IPS-18a (cell line): ENCODE measurements around the gene ARSJ.
"Not testable (repeated sequence)": the region's sequence is repeated elsewhere in the genome, so short reads cannot be mapped to it uniquely, and the experiment has no call there.

Experiments
- H3K27ac ChIP-seq: one replicate; pipeline ENCODE4 v1.5.1; 2013; ENCODE audit warnings: low read length
- H3K27me3 ChIP-seq: one replicate; pipeline ENCODE4 v1.6.1; 2013; ENCODE audit warnings: mild to moderate bottlenecking, low read length; ENCODE audit not compliant: control insufficient read depth, insufficient read depth
- H3K36me3 ChIP-seq: one replicate; pipeline ENCODE4 v1.6.1; 2013; ENCODE audit warnings: low read depth, low read length; ENCODE audit not compliant: control insufficient read depth
- H3K4me1 ChIP-seq: one replicate; pipeline ENCODE4 v1.6.1; 2013; ENCODE audit warnings: low read depth, low read length; ENCODE audit not compliant: control insufficient read depth
- H3K4me3 ChIP-seq: one replicate; pipeline ENCODE4 v1.5.1; 2013; ENCODE audit warnings: low read length
- H3K9ac ChIP-seq: one replicate; pipeline ENCODE4 v1.6.1; 2013; ENCODE audit warnings: mild to moderate bottlenecking, low read length, moderate library complexity
- H3K9me3 ChIP-seq: one replicate; pipeline ENCODE4 v1.6.1; 2013; ENCODE audit warnings: low read depth, low read length; ENCODE audit not compliant: control insufficient read depth

Gene ARSJ

DNA sequence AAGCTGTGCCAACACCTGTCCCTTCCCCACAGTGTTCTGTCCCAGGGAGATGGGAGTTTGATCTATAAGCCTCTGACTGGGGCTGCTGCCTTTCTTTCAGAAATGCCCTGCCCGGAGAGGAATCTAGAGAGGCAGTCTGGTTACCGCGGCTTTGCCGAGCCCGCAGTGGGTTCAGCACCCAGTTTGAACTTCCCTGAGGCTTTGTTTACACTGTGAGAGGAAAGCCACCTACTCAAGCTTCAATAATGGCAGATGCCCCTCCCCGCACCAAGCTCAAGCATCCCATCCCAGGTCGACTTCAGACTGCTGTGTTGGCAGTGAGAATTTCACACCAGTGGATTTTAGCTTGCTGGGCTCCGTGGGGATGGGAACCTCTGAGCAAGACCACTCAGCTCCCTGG, 33.3 kb upstream of the ARSJ start:
- no peak overlapping the region for H3K4me3 ChIP-seq

DNA sequence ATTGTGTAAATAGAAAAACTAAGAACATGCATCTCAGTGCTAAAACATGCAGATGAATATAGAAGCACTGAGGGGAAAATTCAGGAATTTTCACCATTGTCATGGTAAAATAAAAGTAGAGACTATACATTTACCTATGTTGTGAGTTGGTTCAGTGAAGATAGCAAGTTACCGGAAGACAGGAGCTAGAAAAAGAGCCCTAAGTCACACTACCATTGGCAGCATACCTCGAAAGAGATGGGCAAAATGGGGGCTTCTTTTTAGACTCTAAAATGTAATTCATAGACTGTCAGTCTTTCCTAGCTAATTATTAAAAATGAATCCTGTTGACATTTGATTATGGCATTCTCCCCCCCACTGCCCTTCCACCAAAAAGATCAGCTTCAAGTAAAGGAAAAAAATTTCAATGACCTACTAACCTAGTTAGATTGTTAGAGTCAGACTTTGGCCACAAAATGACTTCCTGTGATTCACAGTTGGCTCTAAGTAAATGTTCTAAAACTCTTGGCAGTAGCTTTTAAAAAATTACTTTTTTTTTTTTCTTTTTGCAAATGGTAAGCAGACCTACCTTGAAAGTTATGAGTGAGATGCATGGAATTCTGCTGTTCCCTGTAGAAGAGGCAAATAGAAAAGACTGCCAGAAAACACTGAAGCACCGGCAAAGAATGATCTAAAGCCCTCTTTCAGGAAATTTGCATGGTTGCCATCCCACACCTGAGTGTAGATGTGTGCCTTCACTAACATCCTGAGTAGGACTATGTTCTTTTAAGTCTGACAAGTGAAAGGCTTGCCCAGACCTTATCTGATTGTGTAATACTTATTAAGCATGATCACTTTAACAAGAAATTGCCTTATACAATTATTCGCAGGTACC, 26.4 kb upstream of the ARSJ start:
- Histone ChIP-seq H3K36me3 (no peaks in the 10 kb centered on the region), H3K9me3 (no peaks in the 10 kb centered on the region), H3K9ac (no peak overlapping the region), H3K27ac (no peak overlapping the region), H3K4me1 (peaks cover 7% of the 10 kb centered on the region), H3K4me3 (no peak overlapping the region), H3K27me3 (no peaks in the 10 kb centered on the region)

More for the DNA sequence above, 33.3 kb upstream of the ARSJ start:
- Histone ChIP-seq H3K9me3 (no peaks in the 10 kb centered on the region), H3K4me1 (no peaks in the 10 kb centered on the region), H3K9ac (no peak overlapping the region), H3K27me3 (no peaks in the 10 kb centered on the region), H3K27ac (no peak overlapping the region), H3K36me3 (no peaks in the 10 kb centered on the region)

DNA sequence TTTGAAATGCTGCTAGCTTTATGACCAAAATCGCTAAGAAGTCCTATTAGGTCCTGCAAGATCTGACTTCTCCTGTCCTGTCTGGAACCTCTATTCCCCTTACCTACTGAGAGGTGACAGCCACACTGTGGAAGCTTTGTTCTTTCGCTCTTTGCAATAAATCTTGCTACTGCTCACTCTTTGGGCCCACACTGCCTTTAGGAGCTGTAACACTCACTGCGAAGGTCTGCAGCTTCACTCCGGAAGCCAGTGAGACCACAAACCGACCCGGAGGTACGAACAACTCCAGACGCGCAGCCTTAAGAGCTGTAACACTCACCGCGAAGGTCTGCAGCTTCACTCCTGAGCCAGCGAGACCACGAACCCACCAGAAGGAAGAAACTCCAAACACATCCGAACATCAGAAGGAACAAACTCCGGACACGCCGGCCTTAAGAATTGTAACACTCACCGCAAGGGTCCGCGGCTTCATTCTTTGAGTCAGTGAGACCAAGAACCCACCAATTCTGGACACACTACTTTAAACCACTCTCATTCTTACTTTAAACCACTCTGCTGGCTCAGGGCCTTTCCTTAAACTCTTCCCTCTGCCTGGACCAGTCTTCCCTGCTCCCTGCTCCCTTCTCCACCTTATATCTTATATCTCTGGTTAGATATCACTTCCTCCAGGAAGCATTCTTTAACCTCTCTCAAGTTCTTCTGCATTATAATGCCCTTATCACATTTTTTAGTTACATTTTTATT, 25.2 kb upstream of the ARSJ start:
- H3K4me1 ChIP-seq, H3K27me3 ChIP-seq, H3K9ac ChIP-seq, H3K27ac ChIP-seq, H3K9me3 ChIP-seq, H3K36me3 ChIP-seq, H3K4me3 ChIP-seq: not testable (repeated sequence)

DNA sequence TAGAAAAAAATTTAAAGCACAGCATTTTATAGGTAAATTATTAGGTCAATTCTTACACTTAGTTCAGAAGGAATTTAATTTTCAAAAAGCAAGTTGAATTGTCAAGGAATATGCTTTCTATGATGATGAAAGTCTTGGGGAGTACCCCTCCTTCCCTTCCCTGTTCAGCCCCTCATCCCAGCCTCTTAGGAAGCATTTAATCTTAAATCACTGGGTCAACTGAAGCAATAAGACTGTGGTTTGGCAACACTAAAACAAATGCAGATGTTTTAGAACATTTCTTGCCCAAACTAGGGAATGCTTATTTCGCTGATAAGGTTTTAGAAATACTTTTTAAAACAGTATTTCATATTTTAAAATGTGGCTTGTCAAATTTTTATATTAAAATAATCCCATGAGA, 19.1 kb upstream of the ARSJ start:
- Histone ChIP-seq H3K4me1 (peaks cover 17% of the 10 kb centered on the region), H3K36me3 (no peaks in the 10 kb centered on the region), H3K9me3 (no peaks in the 10 kb centered on the region), H3K4me3 (no peak overlapping the region), H3K27me3 (no peaks in the 10 kb centered on the region), H3K27ac (no peak overlapping the region), H3K9ac (no peak overlapping the region)

DNA sequence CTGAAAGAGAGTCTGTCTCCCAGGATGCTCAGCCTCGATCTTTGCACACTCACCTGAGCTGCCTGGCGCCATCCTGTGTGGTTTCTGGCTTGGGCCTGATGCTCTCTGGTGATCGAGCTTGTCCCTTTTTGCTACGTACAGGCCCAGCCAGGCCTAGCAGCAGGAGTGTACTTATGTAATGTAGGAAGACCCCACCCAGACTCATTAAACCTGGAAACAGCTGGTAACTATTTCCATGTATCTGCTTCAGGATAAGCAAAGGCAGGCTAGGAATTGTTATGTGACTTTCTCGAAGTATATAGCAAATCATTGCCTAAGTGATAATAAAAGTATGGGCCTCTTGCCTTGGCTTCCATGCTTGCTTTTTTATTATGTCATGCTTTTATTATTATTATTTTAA, 18.6 kb upstream of the ARSJ start:
- H3K36me3 ChIP-seq: no peaks in the 10 kb centered on the region
- no peak overlapping the region for H3K9ac ChIP-seq
- H3K27ac ChIP-seq: no peak overlapping the region
- H3K4me1 ChIP-seq: peaks cover 17% of the 10 kb centered on the region
- no peaks in the 10 kb centered on the region for H3K27me3 ChIP-seq
- H3K4me3 ChIP-seq: no peak overlapping the region
- no peaks in the 10 kb centered on the region for H3K9me3 ChIP-seq

DNA sequence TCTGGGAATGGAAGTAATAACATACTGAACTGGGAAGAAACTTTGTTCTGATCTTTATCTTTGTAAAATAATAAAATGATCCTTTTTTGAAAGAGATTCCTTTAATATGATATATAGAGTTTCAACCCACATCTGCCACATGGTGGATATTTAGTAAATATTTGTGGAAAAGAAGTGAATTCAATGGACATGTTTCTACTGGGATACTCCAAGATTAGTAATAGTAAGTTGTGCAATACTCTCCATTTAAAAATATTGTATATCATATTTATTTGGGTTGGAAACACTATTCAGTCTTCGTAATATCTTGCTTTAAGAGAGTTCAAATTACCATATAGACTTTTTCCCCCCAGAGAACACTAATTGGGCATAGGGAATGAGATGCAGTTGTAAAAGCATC, 17.8 kb upstream of the ARSJ start:
- Histone ChIP-seq H3K27me3 (no peaks in the 10 kb centered on the region), H3K9me3 (no peaks in the 10 kb centered on the region), H3K36me3 (no peaks in the 10 kb centered on the region), H3K4me1 (peaks cover 17% of the 10 kb centered on the region), H3K4me3 (no peak overlapping the region), H3K9ac (no peak overlapping the region), H3K27ac (no peak overlapping the region)

DNA sequence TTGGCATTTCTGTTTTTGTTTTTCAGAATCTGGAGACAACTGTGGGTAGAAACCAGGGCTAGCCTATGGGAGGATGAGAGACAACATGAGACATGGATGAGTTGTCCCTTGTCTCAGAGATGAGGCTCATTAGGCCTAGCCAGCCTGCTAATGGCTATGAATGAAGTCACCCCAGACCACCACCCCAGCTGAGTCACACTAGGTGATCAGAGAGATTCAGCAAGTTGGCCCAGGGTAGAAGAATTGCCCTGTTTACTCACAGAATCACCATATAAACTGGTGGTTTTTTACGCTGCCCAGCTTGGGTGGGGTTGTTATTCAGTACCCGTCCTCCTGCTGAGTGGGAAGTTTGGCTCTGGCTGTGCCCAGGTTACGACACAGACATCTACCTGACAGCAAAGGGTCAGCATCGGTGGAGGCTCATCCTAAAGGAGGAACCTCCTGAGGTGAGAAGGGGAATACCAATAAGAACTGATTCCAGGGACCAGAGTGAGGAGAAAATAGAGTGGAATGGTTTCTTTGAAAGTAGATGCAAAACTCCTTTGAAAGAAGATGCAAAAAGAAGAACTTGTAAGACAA, 17.2 kb upstream of the ARSJ start:
- Histone ChIP-seq H3K4me3 (no peak overlapping the region), H3K4me1 (peaks cover 17% of the 10 kb centered on the region), H3K27ac (no peak overlapping the region), H3K27me3 (no peaks in the 10 kb centered on the region), H3K36me3 (no peaks in the 10 kb centered on the region), H3K9ac (no peak overlapping the region), H3K9me3 (no peaks in the 10 kb centered on the region)

DNA sequence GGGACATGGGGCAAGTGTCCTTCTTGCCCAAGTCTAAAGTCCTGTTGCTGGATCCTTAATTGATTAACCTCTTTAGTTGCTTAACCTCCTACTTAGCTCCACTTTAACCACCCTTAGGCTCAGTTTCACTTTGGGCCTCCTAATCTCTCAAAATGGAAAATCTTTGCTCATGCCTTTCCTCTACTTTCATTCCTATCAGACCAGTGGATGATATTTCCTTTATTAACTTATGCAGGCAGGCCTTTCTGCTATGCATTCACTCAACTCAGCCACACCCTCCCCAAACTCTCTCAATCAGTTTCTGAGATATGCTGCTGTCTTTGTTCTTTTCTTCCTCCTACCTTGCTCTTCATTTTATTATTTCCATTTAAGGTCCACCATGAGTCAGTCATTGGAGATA, 14.4 kb upstream of the ARSJ start:
- H3K9ac ChIP-seq: no peak overlapping the region
- H3K9me3 ChIP-seq: no peaks in the 10 kb centered on the region
- H3K4me1 ChIP-seq: peaks cover 17% of the 10 kb centered on the region
- no peak overlapping the region for H3K4me3 ChIP-seq
- no peak overlapping the region for H3K27ac ChIP-seq
- no peaks in the 10 kb centered on the region for H3K36me3 ChIP-seq
- H3K27me3 ChIP-seq: no peaks in the 10 kb centered on the region

DNA sequence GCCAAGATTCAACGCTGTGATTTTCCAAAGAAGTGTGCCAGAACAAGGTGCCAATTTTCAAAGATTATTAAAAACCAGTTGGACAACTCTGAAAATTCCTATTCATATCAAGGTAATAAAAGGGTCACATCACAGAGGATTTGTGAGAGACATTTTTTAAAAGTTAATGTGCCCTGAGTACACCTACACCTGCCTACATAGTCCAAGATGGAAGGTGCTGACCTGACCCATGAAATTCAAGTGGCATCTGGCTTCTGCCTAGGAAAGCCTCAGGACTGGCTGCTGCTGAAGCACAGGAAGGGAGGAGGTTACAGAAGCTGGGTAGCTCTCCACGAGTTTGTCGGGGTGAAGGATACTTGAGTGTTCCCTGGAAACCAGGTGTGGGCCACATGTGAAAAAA, 11.4 kb upstream of the ARSJ start:
- H3K9ac ChIP-seq: no peak overlapping the region
- no peaks in the 10 kb centered on the region for H3K36me3 ChIP-seq

DNA sequence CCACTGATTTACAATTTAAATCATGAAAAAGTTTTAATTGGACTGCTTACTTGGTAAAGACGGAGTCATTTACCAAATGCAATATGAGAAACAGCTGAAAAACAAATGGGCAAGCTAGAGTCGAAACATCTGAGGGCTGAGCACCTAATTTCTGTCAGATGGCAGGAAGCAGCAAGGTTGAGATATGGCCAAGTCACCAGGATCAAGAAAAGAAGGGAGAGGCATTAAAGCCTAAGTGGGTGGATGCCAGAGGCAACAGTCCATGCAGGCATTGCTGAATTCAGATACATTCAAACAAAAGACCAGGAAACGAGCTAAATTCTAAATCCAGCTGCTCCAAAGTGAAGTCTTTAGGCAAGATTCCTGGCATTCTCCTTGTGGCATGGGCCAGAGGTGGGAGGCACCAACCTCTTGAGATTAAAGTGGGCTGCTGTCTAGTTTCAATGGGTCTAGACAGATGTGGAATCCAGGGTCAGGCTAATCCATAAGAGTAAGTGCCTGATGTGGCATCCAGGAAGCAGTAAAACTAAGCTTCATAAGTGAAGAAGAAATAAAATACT, 8.0 kb upstream of the ARSJ start:
- Histone ChIP-seq H3K4me3 (no peak overlapping the region), H3K27me3 (no peaks in the 10 kb centered on the region), H3K9ac (no peak overlapping the region), H3K4me1 (no peaks in the 10 kb centered on the region), H3K36me3 (no peaks in the 10 kb centered on the region), H3K9me3 (no peaks in the 10 kb centered on the region), H3K27ac (no peak overlapping the region)

More for the DNA sequence above, 11.4 kb upstream of the ARSJ start:
- no peaks in the 10 kb centered on the region for H3K9me3 ChIP-seq
- no peak overlapping the region for H3K27ac ChIP-seq
- H3K4me1 ChIP-seq: no peaks in the 10 kb centered on the region
- H3K27me3 ChIP-seq: no peaks in the 10 kb centered on the region
- no peak overlapping the region for H3K4me3 ChIP-seq

DNA sequence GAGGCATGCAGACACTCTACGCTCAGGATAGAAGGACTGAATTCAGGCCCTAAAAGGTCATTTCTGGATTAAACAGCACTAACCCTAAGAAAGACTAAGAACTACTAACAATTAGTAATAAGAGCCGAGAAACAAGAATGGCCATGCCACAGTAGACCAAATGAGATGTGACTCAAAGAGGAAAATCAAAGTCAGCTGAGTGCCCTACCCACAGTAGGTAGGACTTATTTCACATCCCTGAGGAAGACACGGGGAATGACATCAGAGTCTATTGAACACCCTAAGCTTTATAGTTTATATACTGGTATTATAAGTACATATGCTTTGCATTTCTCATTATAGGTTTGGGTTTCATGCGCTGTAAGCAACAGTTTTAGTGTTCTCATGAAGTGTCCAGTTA, 2.7 kb upstream of the ARSJ start:
- peaks cover 19% of the 10 kb centered on the region for H3K4me1 ChIP-seq
- no peak overlapping the region for H3K9ac ChIP-seq
- H3K36me3 ChIP-seq: no peaks in the 10 kb centered on the region
- H3K9me3 ChIP-seq: no peaks in the 10 kb centered on the region
- no peak overlapping the region for H3K27ac ChIP-seq
- no peak overlapping the region for H3K4me3 ChIP-seq
- peaks cover 14% of the 10 kb centered on the region for H3K27me3 ChIP-seq
